Thymus (tissue), 11 donors: ENCODE data around the gene P2RX7. TPM values are rescaled to one million over a fixed set of nuclear protein-coding genes. Genes with fewer than 3 reads are reported as not detected.
A peak's percentile ranks its signal among the peaks of the same experiment; 100 is the strongest.
"Not testable (repeated sequence)": the region's sequence is repeated elsewhere in the genome, so short reads cannot be mapped to it uniquely, and the experiment has no call there.

Source experiments
- DNase-seq, 9 donors: peaks; one replicate each; pipeline ENCODE4 v3.0.0-alpha.2; 2013; ENCODE audit warnings: low spot score in 9 of 9, low read depth in 6 of 9, missing footprints in 1 of 9
- H3K27ac ChIP-seq, 2 donors: one replicate each; pipeline ENCODE4 v1.5.1; 2013; ENCODE audit warnings: control low read depth in 1 of 2, low read depth in 1 of 2, low read length in 1 of 2, mild to moderate bottlenecking in 1 of 2, moderate library complexity in 1 of 2
- H3K27me3 ChIP-seq, 2 donors: one replicate each; pipeline ENCODE4 v1.5.1; 2013; ENCODE audit warnings: low read length in 1 of 2; ENCODE audit not compliant: control insufficient read depth in 2 of 2, insufficient read depth in 1 of 2
- H3K36me3 ChIP-seq, 2 donors: one replicate each; pipeline ENCODE4 v1.5.1; 2013; ENCODE audit warnings: low read length in 1 of 2, mild to moderate bottlenecking in 1 of 2, moderate library complexity in 1 of 2; ENCODE audit not compliant: control insufficient read depth in 2 of 2, insufficient read depth in 2 of 2
- H3K4me1 ChIP-seq, 2 donors: one replicate each; pipeline ENCODE4 v1.5.1; 2013; ENCODE audit warnings: low read length in 2 of 2; ENCODE audit not compliant: control insufficient read depth in 2 of 2, insufficient read depth in 2 of 2
- H3K4me3 ChIP-seq, 2 donors: one replicate each; pipeline ENCODE4 v1.5.1; 2013; ENCODE audit warnings: low read length in 2 of 2, control low read depth in 1 of 2, mild to moderate bottlenecking in 1 of 2
- H3K9me3 ChIP-seq, 2 donors: one replicate each; pipeline ENCODE4 v1.5.1; 2013; ENCODE audit warnings: low read length in 1 of 2, mild to moderate bottlenecking in 1 of 2; ENCODE audit not compliant: control insufficient read depth in 2 of 2, insufficient read depth in 1 of 2
- WGBS: extraction: QIAGEN DNeasy Blood & Tissue Kit; methylation state at CpG from one replicate; pipeline ENCODE4 v1.1.7; 2013; 5-methylcytosine and 5-hydroxymethylcytosine counted together
- polyA plus RNA-seq: library from polyadenylated mRNA; stranded (reverse); fragments of 200-250 nt; gene quantifications from one replicate; pipeline ENCODE4 v1.2.3, GENCODE V29; 2013
- total RNA-seq: library from RNA; stranded (reverse); fragments of 120-200 nt; gene quantifications from one replicate; pipeline ENCODE4 v1.2.4, GENCODE V29; 2013
- donor health status: healthy.

Gene P2RX7
- total and polyA plus RNA-seq, 2 donors, result 1.7 to 2.3 TPM

DNA sequence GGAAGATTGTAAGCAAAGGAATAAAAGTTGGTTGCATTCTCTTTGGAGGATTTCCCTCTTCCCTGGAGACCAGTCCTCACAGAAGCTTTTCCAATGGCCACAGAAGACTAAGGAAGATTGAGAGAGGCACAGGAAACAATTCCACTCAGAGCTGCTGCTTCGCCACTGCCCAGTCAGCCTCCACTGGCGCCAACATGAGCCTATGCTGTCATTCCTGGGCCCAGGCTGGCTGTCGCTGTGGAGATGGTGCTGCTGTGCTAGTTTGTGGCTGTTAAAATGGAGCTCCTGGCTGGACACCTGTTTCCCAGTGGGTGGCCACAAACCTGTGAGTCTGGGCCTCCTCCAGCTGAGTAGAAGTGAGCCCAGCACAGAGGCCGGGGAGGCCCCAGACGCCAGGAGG is 6.6 kb downstream of the P2RX7 start:
- H3K36me3 ChIP-seq, result no peaks in the 10 kb centered on the region
- WGBS, result 97% methylated on average over 5 of the region's 5 CpGs
- no peaks in the 10 kb centered on the region for H3K27me3 ChIP-seq
- DNase-seq, result no peak
- no peak overlapping the region for H3K27ac ChIP-seq
- H3K9me3 ChIP-seq, result no peaks in the 10 kb centered on the region
- H3K4me3 ChIP-seq, result no peak overlapping the region
- no peaks in the 10 kb centered on the region for H3K4me1 ChIP-seq

DNA sequence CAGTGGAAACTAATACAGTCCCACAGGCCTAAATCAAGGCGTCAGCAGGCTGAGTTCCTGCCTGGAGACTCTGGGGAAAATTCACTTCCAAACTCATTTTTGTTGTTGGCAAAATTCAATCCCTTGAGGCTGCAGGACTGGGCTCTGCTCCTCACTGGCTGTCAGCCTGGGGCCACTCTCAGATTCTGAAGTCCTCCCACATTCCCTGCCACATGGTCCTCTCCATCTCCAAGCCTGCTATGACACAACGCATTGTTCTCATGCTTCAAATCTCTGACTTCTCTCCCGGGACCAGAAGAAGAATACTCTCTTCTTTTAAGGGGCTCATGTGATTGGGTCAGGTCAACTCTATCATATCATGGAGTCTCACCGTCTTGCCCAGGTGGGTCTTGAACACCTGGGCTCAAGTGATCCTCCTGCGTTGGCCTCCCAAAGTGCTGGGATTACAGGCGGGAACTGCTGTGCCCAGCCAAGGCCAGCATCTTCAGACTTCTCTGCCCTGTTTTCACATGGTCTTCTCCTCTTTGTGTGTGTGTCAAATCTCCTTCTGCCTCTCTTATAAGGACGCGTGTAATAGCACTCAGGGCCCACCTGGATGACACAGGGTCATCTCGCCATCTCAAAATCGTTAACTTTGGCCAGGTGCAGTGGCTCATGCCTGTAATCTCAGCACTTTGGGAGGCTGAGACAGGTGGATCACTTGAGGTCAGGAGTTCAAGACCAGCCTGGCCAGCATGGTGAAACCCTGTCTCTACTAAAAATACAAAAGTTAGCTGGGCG is 9.7 kb downstream of the P2RX7 start:
- Histone ChIP-seq H3K4me3 (no peak overlapping the region), H3K27ac (no peak overlapping the region), H3K9me3 (no peaks in the 10 kb centered on the region), H3K36me3 (no peaks in the 10 kb centered on the region), H3K4me1 (no peaks in the 10 kb centered on the region), H3K27me3 (no peaks in the 10 kb centered on the region)
- WGBS, result 98% methylated on average over 11 of the region's 11 CpGs
- no peak for DNase-seq

GRCh38 chr12:121144416-121144914 is 11.8 kb downstream of the P2RX7 start:
- WGBS, result 95% methylated on average over 3 of the region's 3 CpGs

DNA sequence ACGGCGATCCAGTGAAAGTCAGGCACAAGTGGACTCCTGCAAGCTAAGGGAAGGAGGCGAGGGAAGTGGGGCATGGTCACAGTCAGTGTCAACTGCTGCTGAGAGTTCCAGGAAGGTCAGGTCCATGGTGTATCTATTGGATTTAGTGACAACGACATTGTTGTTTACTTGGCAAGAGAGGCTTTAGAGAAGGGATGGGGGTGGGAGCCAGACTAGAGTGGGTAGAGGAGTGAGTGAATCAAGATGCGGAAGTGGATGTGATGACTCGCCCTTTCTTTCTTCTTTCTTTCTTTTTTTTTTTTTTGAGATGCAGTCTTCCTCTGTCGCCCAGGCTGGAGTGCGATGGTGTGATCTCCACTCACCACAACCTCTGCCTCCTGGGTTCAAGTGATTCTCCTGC is 12.5 kb downstream of the P2RX7 start:
- Histone ChIP-seq H3K27me3 (no peaks in the 10 kb centered on the region), H3K4me3 (no peak overlapping the region), H3K4me1 (no peaks in the 10 kb centered on the region), H3K27ac (no peak overlapping the region), H3K36me3 (no peaks in the 10 kb centered on the region), H3K9me3 (no peaks in the 10 kb centered on the region)
- 89% methylated on average over 8 of the region's 8 CpGs for WGBS
- DNase-seq, result no peak

More at GRCh38 chr12:121144416-121144914, 11.8 kb downstream of the P2RX7 start:
- H3K9me3 ChIP-seq, result no peaks in the 10 kb centered on the region
- H3K36me3 ChIP-seq, result no peaks in the 10 kb centered on the region
- H3K27ac ChIP-seq, result peak overlapping the region in 1 of 2 donors; percentile 8
- no peak overlapping the region for H3K4me3 ChIP-seq
- H3K27me3 ChIP-seq, result no peaks in the 10 kb centered on the region
- H3K4me1 ChIP-seq, result no peaks in the 10 kb centered on the region
- DNase-seq, result no peak

- H3K4me3 ChIP-seq, H3K27me3 ChIP-seq, H3K27ac ChIP-seq, H3K36me3 ChIP-seq, H3K4me1 ChIP-seq, H3K9me3 ChIP-seq, DNase-seq: not testable (repeated sequence)
- WGBS, result 98% methylated on average over 3 of the region's 3 CpGs
These were observed 16.6 kb downstream of the P2RX7 start for GRCh38 chr12:121149289-121149688.

DNA sequence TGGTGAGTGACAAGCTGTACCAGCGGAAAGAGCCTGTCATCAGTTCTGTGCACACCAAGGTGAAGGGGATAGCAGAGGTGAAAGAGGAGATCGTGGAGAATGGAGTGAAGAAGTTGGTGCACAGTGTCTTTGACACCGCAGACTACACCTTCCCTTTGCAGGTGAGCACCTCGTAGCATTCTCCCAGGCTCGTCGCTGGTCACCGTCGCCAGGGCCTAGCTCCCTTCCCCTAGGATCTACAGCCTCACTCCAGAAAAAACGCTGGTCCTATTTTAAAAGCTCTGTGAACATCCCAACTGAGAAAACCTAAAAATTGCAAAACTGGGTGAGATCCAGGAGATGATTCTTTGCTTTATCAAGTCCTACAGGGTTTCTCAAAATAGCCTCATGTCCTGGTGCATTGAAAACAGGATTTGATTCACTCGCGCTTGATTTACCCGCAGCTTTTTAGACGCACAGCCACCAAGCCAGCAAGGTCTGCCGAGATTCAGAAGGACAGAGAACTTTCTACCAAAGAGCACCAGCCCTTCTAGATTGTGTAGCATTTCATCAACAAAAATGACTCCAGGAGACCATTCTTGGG is 22.2 kb downstream of the P2RX7 start:
- Histone ChIP-seq H3K4me1 (no peaks in the 10 kb centered on the region), H3K4me3 (no peak overlapping the region), H3K27me3 (no peaks in the 10 kb centered on the region), H3K9me3 (peaks cover 0 to 6% of the 10 kb centered on the region in 2 donors), H3K27ac (no peak overlapping the region), H3K36me3 (no peaks in the 10 kb centered on the region)
- no peak for DNase-seq
- 97% methylated on average over 14 of the region's 14 CpGs for WGBS

DNA sequence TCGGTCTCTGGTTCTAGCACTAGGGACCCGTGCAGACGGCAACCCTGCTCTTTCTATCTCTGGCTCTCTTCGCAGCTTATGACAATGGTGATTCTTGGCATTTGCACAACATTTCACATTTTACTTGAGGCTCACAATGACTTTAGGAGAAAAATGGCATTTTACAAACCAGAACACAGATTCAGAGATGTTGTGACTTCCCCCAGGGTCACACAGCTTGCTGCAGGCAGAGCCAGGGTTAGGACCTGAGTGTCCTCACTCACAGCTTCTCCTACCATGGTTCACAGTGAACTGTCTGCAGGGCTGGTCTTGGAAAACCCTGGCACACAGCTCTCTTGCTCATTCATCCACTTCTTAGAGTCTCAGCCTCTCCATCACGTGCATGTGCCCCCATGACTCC is 23.7 kb downstream of the P2RX7 start:
- no peak overlapping the region for H3K4me3 ChIP-seq
- no peaks in the 10 kb centered on the region for H3K36me3 ChIP-seq
- no peaks in the 10 kb centered on the region for H3K4me1 ChIP-seq
- 96% methylated on average over 5 of the region's 5 CpGs for WGBS
- H3K27ac ChIP-seq, result no peak overlapping the region
- DNase-seq, result no peak
- no peaks in the 10 kb centered on the region for H3K27me3 ChIP-seq
- H3K9me3 ChIP-seq, result peaks cover 0 to 6% of the 10 kb centered on the region in 2 donors

DNA sequence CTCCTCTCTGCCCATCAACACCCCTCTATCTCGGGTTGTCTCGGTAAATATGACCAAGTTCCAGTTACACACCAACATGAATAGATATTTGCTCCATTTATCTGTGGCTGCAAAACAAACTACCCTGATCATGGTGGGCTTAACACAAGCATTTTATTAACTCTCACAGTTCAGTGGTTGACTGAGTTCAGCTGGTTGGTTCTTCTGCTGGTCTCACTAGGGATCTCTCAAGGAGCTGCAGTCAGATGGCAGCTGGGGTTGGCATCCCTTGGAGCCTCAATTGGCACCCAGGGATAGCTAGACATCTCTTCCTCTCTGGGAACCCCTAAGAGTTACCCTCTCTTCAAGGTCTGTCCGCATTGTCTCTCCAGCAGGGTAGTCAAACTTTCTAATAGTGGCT is 25.4 kb downstream of the P2RX7 start:
- 98% methylated on average over 3 of the region's 3 CpGs for WGBS
- no peak overlapping the region for H3K4me3 ChIP-seq
- H3K27me3 ChIP-seq, result no peaks in the 10 kb centered on the region
- no peak for DNase-seq
- H3K27ac ChIP-seq, result no peak overlapping the region
- no peaks in the 10 kb centered on the region for H3K4me1 ChIP-seq
- H3K36me3 ChIP-seq, result no peaks in the 10 kb centered on the region
- peaks cover 0 to 6% of the 10 kb centered on the region in 2 donors for H3K9me3 ChIP-seq

GRCh38 chr12:121158728-121159351 is 26.2 kb downstream of the P2RX7 start:
- not testable (repeated sequence) for H3K4me3 ChIP-seq, DNase-seq, H3K27me3 ChIP-seq, H3K4me1 ChIP-seq, H3K27ac ChIP-seq, H3K9me3 ChIP-seq, H3K36me3 ChIP-seq
- 98% methylated on average over 5 of the region's 5 CpGs for WGBS
